ENCODE measurements around the gene ARMC7.

The ARMC7 gene

GRCh38 chr17:75128694-75129505, 19.1 kb downstream of the ARMC7 start:
- Histone ChIP-seq H3K27ac (no peak overlapping the region), H3K4me1 (no peaks in the 10 kb centered on the region), H3K9ac (no peak overlapping the region), H3K9me3 (ENCODE audit: control insufficient read depth, low read length) (no peaks in the 10 kb centered on the region), H3K79me2 (no peaks in the 10 kb centered on the region), H3K4me2 (ENCODE audit: low read length) (no peak overlapping the region), H3K4me3 (ENCODE audit: low read depth, low read length) (no peak overlapping the region), H3K36me3 (ENCODE audit: control insufficient read depth, insufficient read depth, low read length) (no peaks in the 10 kb centered on the region), H3K27me3 (ENCODE audit: control insufficient read depth, insufficient read depth, low read length) (no peaks in the 10 kb centered on the region), H2AFZ (no peak overlapping the region)
- TF ChIP-seq CTCF (IDR thresholded peaks at IDR 0.05), result no peak

- TF ChIP-seq CTCF (IDR thresholded peaks at IDR 0.05), result no peak
- H3K79me2 ChIP-seq, result no peaks in the 10 kb centered on the region
Observed at GRCh38 chr17:75129576-75129975, 19.8 kb downstream of the ARMC7 start.

GRCh38 chr17:75130059-75130631, 20.4 kb downstream of the ARMC7 start:
- no peak overlapping the region for H2AFZ ChIP-seq
- H3K27ac ChIP-seq, result no peak overlapping the region
- peak overlapping the region; percentile 82 for H3K4me2 ChIP-seq (ENCODE audit: low read length)
- H3K4me3 ChIP-seq (ENCODE audit: low read depth, low read length), result no peak overlapping the region
- H3K9ac ChIP-seq, result no peak overlapping the region
- TF ChIP-seq CTCF (IDR thresholded peaks at IDR 0.05), result no peak
- H3K79me2 ChIP-seq, result no peaks in the 10 kb centered on the region
- no peaks in the 10 kb centered on the region for H3K36me3 ChIP-seq (ENCODE audit: control insufficient read depth, insufficient read depth, low read length)
- no peaks in the 10 kb centered on the region for H3K4me1 ChIP-seq
- H3K27me3 ChIP-seq (ENCODE audit: control insufficient read depth, insufficient read depth, low read length), result no peaks in the 10 kb centered on the region
- H3K9me3 ChIP-seq (ENCODE audit: control insufficient read depth, low read length), result no peaks in the 10 kb centered on the region

More at GRCh38 chr17:75129576-75129975, 19.8 kb downstream of the ARMC7 start:
- Histone ChIP-seq H3K27me3 (ENCODE audit: control insufficient read depth, insufficient read depth, low read length) (no peaks in the 10 kb centered on the region), H3K9ac (no peak overlapping the region), H3K4me2 (ENCODE audit: low read length) (no peak overlapping the region), H3K27ac (no peak overlapping the region), H3K9me3 (ENCODE audit: control insufficient read depth, low read length) (no peaks in the 10 kb centered on the region), H3K4me1 (no peaks in the 10 kb centered on the region), H2AFZ (no peak overlapping the region), H3K4me3 (ENCODE audit: low read depth, low read length) (no peak overlapping the region), H3K36me3 (ENCODE audit: control insufficient read depth, insufficient read depth, low read length) (no peaks in the 10 kb centered on the region)

- TF ChIP-seq CTCF (IDR thresholded peaks at IDR 0.05), result no peak
- Histone ChIP-seq H3K4me1 (no peaks in the 10 kb centered on the region), H3K4me2 (ENCODE audit: low read length) (peak overlapping the region; percentile 82), H3K36me3 (ENCODE audit: control insufficient read depth, insufficient read depth, low read length) (no peaks in the 10 kb centered on the region), H3K27me3 (ENCODE audit: control insufficient read depth, insufficient read depth, low read length) (no peaks in the 10 kb centered on the region), H3K27ac (peak overlapping the region; percentile 77), H3K79me2 (no peaks in the 10 kb centered on the region), H3K9me3 (ENCODE audit: control insufficient read depth, low read length) (no peaks in the 10 kb centered on the region), H3K4me3 (ENCODE audit: low read depth, low read length) (peak overlapping the region; percentile 68), H2AFZ (peak overlapping the region; percentile 96), H3K9ac (peak overlapping the region; percentile 69)
Observed at GRCh38 chr17:75130632-75131277, 21.0 kb downstream of the ARMC7 start.
